Measurements from ENCODE around the gene KIR3DL1. TPM values are rescaled to one million over a fixed set of nuclear protein-coding genes. Genes with fewer than 3 reads are reported as not detected.

The KIR3DL1 gene
- total RNA-seq, 2 experiments from 2014 or later = not detected

Other genes with a start within 250 kb of the KIR3DL1 start
- not detected for gene LILRA2, start 242.7 kb upstream of the KIR3DL1 start, total RNA-seq
- not detected for gene LILRA1, start 222.8 kb upstream of the KIR3DL1 start, total RNA-seq
- gene LILRB1, start 186.0 kb upstream of the KIR3DL1 start, total RNA-seq = not detected
- gene LILRB4, start 153.5 kb upstream of the KIR3DL1 start, total RNA-seq = not detected
- gene KIR3DL3, start 92.0 kb upstream of the KIR3DL1 start, total RNA-seq = not detected
- not detected for gene KIR2DL3, start 78.0 kb upstream of the KIR3DL1 start, total RNA-seq
- gene KIR2DL1, start 46.7 kb upstream of the KIR3DL1 start, total RNA-seq = not detected
- under 1 TPM in 1 of 2 experiments, not detected in 1; 0.30 TPM for gene KIR2DL4, start 12.9 kb upstream of the KIR3DL1 start, total RNA-seq
- gene KIR2DS4, start 16.2 kb downstream of the KIR3DL1 start, total RNA-seq = under 1 TPM in 1 of 2 experiments, not detected in 1; 0.44 TPM
- gene KIR3DL2, start 34.0 kb downstream of the KIR3DL1 start, total RNA-seq = 1 to 10 TPM; 2.8 to 3.1 TPM
- gene FCAR, start 57.8 kb downstream of the KIR3DL1 start, total RNA-seq = not detected
- not detected for gene NCR1, start 89.7 kb downstream of the KIR3DL1 start, total RNA-seq
- not detected for gene NLRP7, start 131.1 kb downstream of the KIR3DL1 start, total RNA-seq
- 10 to 100 TPM; 12.6 to 14.7 TPM for gene NLRP2, start 149.9 kb downstream of the KIR3DL1 start, total RNA-seq
- under 1 TPM; 0.19 to 0.52 TPM for gene GP6, start 221.8 kb downstream of the KIR3DL1 start, total RNA-seq
- 10 to 100 TPM; 15.0 to 15.6 TPM for gene RDH13, start 246.7 kb downstream of the KIR3DL1 start, total RNA-seq

Data from activated CD4-positive, alpha-beta T cell treated with anti-CD3 and anti-CD28 coated beads, Interleukin-2, amount 10 ng/mL, durations not matched to agents 7 days and 5 days (primary cell).